HEK293 (cell line): ENCODE measurements around the gene ADSL.

Source experiments
- ZBTB7A ChIP-seq: fragments of 450-650 bp; formaldehyde crosslinking; IDR thresholded peaks from 2 replicates; pipeline ENCODE4 v1.5.1; 2016; ENCODE audit warnings: low read depth, missing biosample characterization, missing genetic modification characterization
- ZNF426 ChIP-seq: fragments of 450-650 bp; formaldehyde crosslinking; IDR thresholded peaks from 2 replicates; pipeline ENCODE4 v1.5.1; 2017; ENCODE audit warnings: missing biosample characterization, missing genetic modification characterization, mild to moderate bottlenecking, inconsistent platforms, moderate library complexity
- TF ChIP-seq, protein P1 (sequence below): fragments of 450-650 bp; formaldehyde crosslinking; IDR thresholded peaks from 2 replicates; pipeline ENCODE4 v1.5.1; 2016; ENCODE audit warnings: missing biosample characterization, missing genetic modification characterization

- no peak for TF ChIP-seq ZNF426 (tag by site-specific recombination)
- TF ChIP-seq, protein P1, sequence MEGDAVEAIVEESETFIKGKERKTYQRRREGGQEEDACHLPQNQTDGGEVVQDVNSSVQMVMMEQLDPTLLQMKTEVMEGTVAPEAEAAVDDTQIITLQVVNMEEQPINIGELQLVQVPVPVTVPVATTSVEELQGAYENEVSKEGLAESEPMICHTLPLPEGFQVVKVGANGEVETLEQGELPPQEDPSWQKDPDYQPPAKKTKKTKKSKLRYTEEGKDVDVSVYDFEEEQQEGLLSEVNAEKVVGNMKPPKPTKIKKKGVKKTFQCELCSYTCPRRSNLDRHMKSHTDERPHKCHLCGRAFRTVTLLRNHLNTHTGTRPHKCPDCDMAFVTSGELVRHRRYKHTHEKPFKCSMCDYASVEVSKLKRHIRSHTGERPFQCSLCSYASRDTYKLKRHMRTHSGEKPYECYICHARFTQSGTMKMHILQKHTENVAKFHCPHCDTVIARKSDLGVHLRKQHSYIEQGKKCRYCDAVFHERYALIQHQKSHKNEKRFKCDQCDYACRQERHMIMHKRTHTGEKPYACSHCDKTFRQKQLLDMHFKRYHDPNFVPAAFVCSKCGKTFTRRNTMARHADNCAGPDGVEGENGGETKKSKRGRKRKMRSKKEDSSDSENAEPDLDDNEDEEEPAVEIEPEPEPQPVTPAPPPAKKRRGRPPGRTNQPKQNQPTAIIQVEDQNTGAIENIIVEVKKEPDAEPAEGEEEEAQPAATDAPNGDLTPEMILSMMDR (tag by site-specific recombination), result no peak
- no peak for TF ChIP-seq ZBTB7A
Measured at GRCh38 chr22:40314041-40314440, 32.3 kb upstream of the ADSL start.
